Measurements from ENCODE around the gene CRNN. TPM values are rescaled to one million over a fixed set of nuclear protein-coding genes. Genes with fewer than 3 reads are reported as not detected.

The CRNN gene
- total RNA-seq, 1 donor from 2014 or later = 0.21 TPM

GRCh38 chr1:152392909-152393308 is 21.2 kb downstream of the CRNN start:
- Histone ChIP-seq H3K4me3 (no peak overlapping the region), H3K4me1 (no peaks in the 10 kb centered on the region), H3K36me3 (no peaks in the 10 kb centered on the region), H3K9me3 (no peaks in the 10 kb centered on the region), H3K27ac (no peak overlapping the region), H3K27me3 (no peaks in the 10 kb centered on the region)
- no peak for DNase-seq (ENCODE audit: low spot score in 2 of 2)
- intact Hi-C loops (cut with DNase I) = no loop called here
- TF ChIP-seq, protein P1, sequence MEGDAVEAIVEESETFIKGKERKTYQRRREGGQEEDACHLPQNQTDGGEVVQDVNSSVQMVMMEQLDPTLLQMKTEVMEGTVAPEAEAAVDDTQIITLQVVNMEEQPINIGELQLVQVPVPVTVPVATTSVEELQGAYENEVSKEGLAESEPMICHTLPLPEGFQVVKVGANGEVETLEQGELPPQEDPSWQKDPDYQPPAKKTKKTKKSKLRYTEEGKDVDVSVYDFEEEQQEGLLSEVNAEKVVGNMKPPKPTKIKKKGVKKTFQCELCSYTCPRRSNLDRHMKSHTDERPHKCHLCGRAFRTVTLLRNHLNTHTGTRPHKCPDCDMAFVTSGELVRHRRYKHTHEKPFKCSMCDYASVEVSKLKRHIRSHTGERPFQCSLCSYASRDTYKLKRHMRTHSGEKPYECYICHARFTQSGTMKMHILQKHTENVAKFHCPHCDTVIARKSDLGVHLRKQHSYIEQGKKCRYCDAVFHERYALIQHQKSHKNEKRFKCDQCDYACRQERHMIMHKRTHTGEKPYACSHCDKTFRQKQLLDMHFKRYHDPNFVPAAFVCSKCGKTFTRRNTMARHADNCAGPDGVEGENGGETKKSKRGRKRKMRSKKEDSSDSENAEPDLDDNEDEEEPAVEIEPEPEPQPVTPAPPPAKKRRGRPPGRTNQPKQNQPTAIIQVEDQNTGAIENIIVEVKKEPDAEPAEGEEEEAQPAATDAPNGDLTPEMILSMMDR (IDR thresholded peaks at IDR 0.05) = no peak

DNA sequence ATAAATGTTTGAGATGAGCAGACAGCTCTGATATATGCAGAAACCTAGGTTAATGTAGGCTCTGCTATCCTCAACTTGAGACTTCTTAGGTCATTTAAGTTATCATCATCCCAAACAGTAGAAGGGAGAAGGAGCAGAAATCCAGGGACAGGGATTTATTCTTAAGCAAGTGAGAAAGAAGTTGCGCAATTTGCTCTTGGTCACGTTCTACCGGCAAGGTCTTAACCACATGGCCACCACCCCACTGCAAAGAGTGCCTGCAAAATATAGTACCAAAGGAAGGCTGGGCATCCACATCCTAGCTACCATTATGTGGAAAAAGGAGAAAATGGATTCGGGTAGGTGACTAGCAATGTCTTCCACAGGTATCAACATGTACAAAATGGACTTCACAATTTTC is 25.2 kb downstream of the CRNN start:
- Histone ChIP-seq H3K4me3 (no peak overlapping the region), H3K27ac (no peak overlapping the region), H3K27me3 (no peaks in the 10 kb centered on the region), H3K36me3 (no peaks in the 10 kb centered on the region), H3K9me3 (no peaks in the 10 kb centered on the region), H3K4me1 (no peaks in the 10 kb centered on the region)
- TF ChIP-seq, protein P1 (IDR thresholded peaks at IDR 0.05) = no peak
- DNase-seq (ENCODE audit: low spot score in 2 of 2) = no peak
- intact Hi-C loops (cut with DNase I) = no loop called here

GRCh38 chr1:152386940-152387339 is 27.1 kb downstream of the CRNN start:
- H3K9me3 ChIP-seq = no peaks in the 10 kb centered on the region
- intact Hi-C loops (cut with DNase I) = no loop called here
- no peaks in the 10 kb centered on the region for H3K27me3 ChIP-seq
- H3K4me1 ChIP-seq = no peaks in the 10 kb centered on the region
- TF ChIP-seq, protein P1 (IDR thresholded peaks at IDR 0.05) = no peak
- no peak overlapping the region for H3K4me3 ChIP-seq
- H3K36me3 ChIP-seq = no peaks in the 10 kb centered on the region
- no peak overlapping the region for H3K27ac ChIP-seq
- no peak for DNase-seq (ENCODE audit: low spot score in 2 of 2)

- H3K4me3 ChIP-seq = no peak overlapping the region
- H3K27me3 ChIP-seq = no peaks in the 10 kb centered on the region
- no peaks in the 10 kb centered on the region for H3K36me3 ChIP-seq
- intact Hi-C loops (cut with DNase I) = no loop called here
- no peaks in the 10 kb centered on the region for H3K9me3 ChIP-seq
- no peak for DNase-seq (ENCODE audit: low spot score in 2 of 2)
- H3K4me1 ChIP-seq = no peaks in the 10 kb centered on the region
- H3K27ac ChIP-seq = no peak overlapping the region
- TF ChIP-seq, protein P1 (IDR thresholded peaks at IDR 0.05) = no peak
Observed at GRCh38 chr1:152380932-152381331, 33.1 kb downstream of the CRNN start.

- no peaks in the 10 kb centered on the region for H3K27me3 ChIP-seq
- H3K9me3 ChIP-seq = peaks cover 0 to 5% of the 10 kb centered on the region in 2 donors
- no peak for DNase-seq (ENCODE audit: low spot score in 2 of 2)
- H3K36me3 ChIP-seq = no peaks in the 10 kb centered on the region
- no peak overlapping the region for H3K27ac ChIP-seq
- H3K4me3 ChIP-seq = no peak overlapping the region
- intact Hi-C loops (cut with DNase I) = no loop called here
- TF ChIP-seq, protein P1 (IDR thresholded peaks at IDR 0.05) = no peak
- no peaks in the 10 kb centered on the region for H3K4me1 ChIP-seq
Observed at GRCh38 chr1:152374451-152374850, 39.6 kb downstream of the CRNN start.

DNA sequence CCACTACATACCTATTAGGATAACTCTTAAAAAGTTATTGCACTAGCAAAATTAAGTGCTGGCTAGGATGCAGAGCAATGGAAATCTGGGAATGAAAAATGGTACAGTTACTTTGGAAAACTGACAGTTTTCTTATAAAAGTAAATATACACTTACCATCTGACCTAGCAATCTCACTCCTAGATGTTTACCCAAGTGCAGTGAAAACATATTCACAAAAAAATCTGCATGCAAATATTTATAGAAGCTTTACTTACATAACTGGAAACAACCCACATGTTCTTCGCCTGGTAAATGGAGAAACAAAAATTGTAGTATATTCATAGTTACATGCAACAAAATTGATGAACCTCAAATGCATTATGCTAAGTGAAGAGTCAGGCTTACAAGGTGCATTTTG is 41.4 kb downstream of the CRNN start:
- Histone ChIP-seq H3K9me3 (peaks cover 0 to 15% of the 10 kb centered on the region in 2 donors), H3K4me3 (no peak overlapping the region), H3K27me3 (no peaks in the 10 kb centered on the region), H3K27ac (no peak overlapping the region), H3K36me3 (no peaks in the 10 kb centered on the region), H3K4me1 (no peaks in the 10 kb centered on the region)
- intact Hi-C loops (cut with DNase I) = no loop called here
- TF ChIP-seq, protein P1 (IDR thresholded peaks at IDR 0.05) = no peak
- no peak for DNase-seq (ENCODE audit: low spot score in 2 of 2)
